GM21619 (cell line): ENCODE results near the gene LDHA.

Experiments
- ATAC-seq: cut with Tn5 transposase; IDR thresholded peaks from one replicate; pipeline ENCODE4 v1.9.1; 2021; ENCODE audit not compliant: unreplicated experiment

Gene LDHA

GRCh38 chr11:18394275-18394927 is at the start of gene LDHA:
Gene LDHA (plus strand): TSS chr11:18394563. CDS start chr11:18396843, 2,280 bp downstream.
- ATAC-seq = peak; percentile 74

- ATAC-seq = no peak
These were observed 46.8 kb upstream of the LDHA start for GRCh38 chr11:18347471-18348125.

GRCh38 chr11:18352581-18352980 is 41.8 kb upstream of the LDHA start:
- no peak for ATAC-seq

DNA sequence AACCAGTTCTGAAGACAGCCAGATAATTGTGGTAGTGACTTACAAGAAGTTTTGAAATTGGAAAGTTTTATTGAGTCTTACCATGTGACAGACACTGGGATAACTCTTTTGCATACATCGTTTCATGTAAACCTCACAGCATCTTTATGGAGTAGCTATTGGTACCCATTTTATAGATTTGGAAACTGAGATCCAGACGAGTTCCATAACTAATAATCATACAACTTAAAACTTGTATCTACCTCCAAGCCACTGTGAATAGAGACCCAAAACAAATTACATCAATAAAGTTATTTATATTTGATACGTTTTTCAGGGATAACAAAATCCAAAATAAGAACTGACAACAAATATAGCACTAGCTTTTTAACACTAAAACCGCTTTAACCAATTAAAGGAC is 35.7 kb upstream of the LDHA start:
- ATAC-seq = no peak

DNA sequence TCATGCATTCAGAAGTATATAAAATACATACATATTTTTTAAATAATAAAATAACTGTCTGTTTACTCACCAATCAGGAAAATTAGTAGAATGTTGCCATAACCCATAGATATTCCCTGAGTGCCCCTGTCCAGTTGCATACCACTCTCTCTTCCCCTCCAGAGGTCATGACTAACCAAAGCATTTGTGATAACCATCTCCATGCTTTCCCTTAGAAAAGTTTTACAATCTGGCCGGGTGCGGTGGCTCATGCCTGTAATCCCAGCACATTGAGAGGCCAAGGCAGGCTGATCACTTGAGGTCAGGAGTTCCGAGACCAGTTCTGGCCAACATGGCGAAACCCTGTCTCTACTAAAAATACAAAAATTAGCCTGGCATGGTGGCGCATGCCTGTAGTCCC is 33.2 kb upstream of the LDHA start:
- ATAC-seq = no peak

DNA sequence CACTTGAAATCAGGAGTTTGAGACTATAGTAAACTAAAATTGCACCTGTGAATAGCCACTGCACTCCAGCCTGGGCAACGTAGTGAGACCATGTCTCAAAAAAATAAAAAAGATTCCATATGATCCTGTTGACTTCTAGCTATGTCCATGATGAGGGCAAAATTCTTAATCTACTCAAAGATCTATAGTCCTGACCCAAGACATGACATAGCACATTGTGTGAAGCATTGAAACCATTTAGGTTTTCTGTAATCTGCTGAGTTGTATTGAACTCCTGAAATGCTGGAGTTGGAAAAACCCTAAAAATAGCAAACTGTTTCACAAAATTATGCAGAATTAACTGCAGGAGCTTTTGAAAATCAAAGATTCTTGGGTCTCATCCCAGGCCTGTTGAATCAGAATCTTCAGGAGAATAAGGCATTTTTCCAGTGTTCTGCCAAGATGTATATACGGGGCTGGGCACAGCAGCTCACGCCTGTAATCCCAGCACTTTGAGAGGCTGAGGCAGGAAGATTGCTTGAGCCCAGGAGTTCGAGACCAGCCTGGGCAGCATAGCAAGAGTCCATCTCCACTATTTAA is 29.8 kb upstream of the LDHA start:
- ATAC-seq = no peak

- no peak for ATAC-seq
These were observed 28.6 kb upstream of the LDHA start for GRCh38 chr11:18365741-18366140.

GRCh38 chr11:18366286-18366685 is 28.1 kb upstream of the LDHA start:
- no peak for ATAC-seq

- ATAC-seq = no peak
These were observed 26.9 kb upstream of the LDHA start for GRCh38 chr11:18367431-18367830.

GRCh38 chr11:18368221-18368620 is 26.1 kb upstream of the LDHA start:
- no peak for ATAC-seq

- no peak for ATAC-seq
These were observed 25.0 kb upstream of the LDHA start for GRCh38 chr11:18369398-18369797.

DNA sequence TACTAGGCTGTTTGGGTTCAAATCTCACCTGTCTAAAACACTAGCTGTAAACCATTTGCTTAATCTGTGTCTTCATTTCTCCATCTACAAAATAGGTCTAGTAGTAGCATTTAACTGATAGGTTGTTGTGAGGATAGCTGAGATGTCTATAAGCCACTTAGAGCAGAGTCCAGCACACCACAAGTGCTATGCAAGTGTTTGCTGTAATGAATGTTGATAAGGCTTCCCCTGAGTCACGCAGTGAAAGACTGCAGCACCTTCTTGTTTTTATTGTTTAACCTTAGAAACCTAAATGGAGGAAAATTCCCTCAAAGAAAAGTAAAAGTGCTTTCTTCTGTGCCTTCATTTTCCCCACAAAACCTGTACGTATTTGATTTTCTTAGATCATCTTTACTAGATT is 23.1 kb upstream of the LDHA start:
- ATAC-seq = no peak

GRCh38 chr11:18372201-18372600 is 22.2 kb upstream of the LDHA start:
- ATAC-seq = no peak

DNA sequence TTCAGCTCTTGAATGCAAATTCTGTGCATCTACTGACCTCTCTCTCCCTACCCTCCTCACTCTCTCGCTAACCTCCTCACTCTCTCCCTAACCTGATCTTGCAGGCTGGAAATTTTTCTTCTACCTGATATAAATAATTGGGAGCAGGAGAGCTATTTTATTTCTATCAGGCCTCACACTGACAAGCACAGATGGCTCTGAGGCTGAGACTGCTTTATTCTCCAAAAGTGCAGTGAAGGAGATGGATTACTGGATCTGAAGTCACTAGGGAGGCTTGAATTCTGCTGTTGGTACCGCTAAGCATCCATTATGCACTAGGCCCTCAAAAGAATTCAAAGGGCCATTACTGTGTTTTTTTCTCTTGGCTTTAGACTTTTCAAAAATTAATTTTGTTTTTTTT is 19.4 kb upstream of the LDHA start:
- no peak for ATAC-seq

DNA sequence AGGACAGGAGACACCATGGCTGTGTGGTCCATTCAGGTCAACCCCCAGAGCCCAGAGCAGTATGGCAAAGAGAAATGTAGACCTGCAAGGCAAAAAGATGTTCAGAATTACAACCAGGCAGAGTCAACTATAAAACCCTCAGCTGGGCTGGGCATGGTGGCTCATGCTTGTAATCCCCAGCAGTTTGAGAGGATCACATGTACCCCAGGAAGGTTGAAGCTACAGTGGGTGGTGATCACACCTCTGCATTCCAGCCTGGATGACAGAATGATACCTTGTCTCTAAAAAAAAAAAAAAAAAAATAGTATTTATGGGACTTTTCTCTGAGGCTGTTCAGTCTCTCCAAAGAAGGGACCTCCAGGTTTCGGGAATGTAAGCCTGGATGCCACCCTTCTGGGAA is 18.4 kb upstream of the LDHA start:
- no peak for ATAC-seq

DNA sequence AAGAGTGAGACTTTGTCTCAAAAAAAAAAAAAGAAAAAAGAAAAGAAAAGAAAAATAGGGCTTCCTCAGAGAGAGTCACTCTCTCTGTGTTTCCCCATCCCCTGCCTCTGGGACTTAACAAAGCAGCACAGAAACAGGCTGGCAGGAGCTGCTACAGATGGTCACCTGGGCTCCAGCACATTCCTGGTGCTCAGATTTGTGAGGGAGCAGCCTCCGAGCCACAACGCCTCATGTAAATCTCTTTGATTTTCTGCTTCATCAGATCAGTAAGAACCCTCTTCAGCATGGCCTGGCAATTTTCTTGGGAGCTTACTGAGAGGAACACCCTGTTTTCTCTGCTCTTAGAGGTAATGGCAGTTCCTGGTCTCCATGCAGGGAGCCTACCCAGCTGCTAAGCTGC is 15.2 kb upstream of the LDHA start:
- no peak for ATAC-seq

DNA sequence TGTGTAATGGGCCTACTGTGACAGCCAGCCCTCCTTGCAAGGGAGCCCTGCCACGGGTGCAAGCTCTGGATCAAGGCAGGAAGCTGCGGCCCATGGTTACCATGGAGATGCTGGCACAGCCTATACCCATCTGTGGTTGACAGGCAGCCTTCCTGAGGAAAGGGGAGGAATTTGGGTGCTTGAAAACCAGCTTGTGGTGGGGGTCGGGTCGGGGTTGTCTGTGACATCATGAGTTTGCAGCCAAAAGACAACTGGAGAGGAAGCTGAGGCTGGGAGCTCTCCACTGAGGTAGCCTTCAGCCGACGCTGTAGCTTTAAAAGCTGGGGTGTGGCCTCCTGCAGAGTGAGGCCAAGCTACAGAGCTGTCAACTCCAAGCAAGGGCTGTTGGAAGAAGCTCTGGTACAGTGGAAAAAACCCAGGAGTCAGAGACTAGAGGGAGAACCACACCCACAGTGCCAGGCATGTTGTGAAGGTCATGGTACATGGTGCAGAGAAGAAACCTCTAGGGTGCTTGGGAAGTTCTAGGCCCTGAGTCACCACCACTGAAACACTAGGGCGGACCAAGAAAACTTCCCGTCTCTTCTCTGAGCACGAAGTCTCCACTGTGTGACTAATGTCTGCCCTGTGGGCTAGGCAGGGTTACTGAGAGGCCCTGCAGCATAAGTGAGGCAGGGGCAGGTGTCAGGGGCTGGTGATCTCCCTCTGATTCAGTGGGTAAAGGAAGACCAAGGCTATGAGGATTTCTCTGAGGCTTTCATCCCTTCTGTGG is 10.8 kb upstream of the LDHA start:
- peak; percentile 81 for ATAC-seq

DNA sequence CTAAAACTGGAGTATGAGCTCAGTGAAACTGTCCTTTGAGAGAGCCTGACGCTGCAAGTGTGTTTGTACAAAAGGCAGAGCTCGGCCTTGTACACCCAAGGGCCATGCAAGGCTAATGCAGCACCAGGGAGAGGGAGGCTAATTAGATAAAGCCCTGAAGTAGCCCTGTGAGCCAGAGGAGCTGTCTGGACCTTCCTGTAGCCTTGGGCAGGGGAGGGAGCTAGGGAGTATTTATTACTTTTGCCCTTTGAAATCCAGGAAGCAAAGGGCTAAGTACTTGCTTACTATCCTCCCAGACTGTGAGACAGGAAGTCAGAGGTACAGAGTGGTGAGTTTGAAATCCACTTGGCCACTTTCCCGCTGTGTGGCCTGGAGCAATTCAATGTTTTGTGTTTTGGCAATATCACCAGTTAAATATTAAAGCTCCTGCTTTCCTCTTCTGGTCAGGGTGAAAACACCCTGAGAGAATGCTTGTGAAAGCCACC is 10.2 kb upstream of the LDHA start:
- peak; percentile 67 for ATAC-seq

DNA sequence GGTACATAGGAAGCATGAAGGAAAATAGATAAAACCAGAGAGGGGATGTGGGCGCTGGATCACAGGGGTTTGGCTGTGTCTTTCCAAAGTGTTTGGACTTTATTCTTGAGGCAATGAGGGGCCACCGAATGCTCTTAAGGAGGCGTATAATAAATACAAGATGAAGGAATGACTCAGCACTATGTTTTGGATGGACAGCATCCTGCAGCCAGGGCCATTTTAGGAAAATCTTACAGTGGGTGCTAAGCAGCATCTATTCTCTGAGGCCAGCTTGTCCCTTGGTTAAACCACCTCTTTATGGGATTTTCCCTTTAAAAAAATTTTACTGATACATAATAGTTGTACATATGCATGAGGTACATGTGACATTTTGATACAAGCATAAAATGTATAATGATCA is 4.3 kb upstream of the LDHA start:
- ATAC-seq = no peak

- no peak for ATAC-seq
These were observed 1.7 kb upstream of the LDHA start for GRCh38 chr11:18392434-18393321.
